H1 (cell line): ENCODE results near the gene IL9. TPM values are rescaled to one million over a fixed set of nuclear protein-coding genes. Genes with fewer than 3 reads are reported as not detected.

Experiments
- CTCF ChIA-PET: fragments of 300-600 bp; sonication (Branson Sonifier 250); formaldehyde crosslinking; loops from one replicate; lab custom pipeline; 2021; ENCODE audit not compliant: partially characterized antibody; lab: Charles Lee
- POLR2A ChIA-PET: fragments of 300-600 bp; sonication (Branson Sonifier 250); formaldehyde crosslinking; loops from one replicate; lab custom pipeline; 2021; ENCODE audit warnings: inconsistent platforms; ENCODE audit not compliant: partially characterized antibody; lab: Charles Lee
- DNase-seq, 2 experiments: peaks; one replicate each; pipeline versions ENCODE4 v3.0.0 to v3.0.0-alpha.2; 2010 to 2022; ENCODE audit warnings: low spot score in 2 of 2, low read depth in 1 of 2, mixed read lengths in 1 of 2
- FAIRE-seq: peaks from 2 replicates; lab custom pipeline; 2011; peaks lifted over from hg19 to GRCh38; lab: Jason Lieb, UNC
- H2AFZ ChIP-seq: 2 replicates; pipeline ENCODE4 v1.8.1; 2012; ENCODE audit warnings: low read length, inconsistent platforms
- H2AK5ac ChIP-seq: 2 replicates; pipeline ENCODE4 v1.6.1; 2013; ENCODE audit warnings: low read depth, low read length
- H2BK120ac ChIP-seq: replicated peaks from 2 replicates; pipeline ENCODE3; 2013; ENCODE audit warnings: low read depth, low read length, inconsistent platforms
- H2BK12ac ChIP-seq: 2 replicates; pipeline ENCODE4 v1.6.1; 2013; ENCODE audit warnings: low read depth, low read length
- H2BK15ac ChIP-seq: 2 replicates; pipeline ENCODE4 v1.6.1; 2013; ENCODE audit warnings: low read length
- H2BK20ac ChIP-seq: 2 replicates; pipeline ENCODE4 v1.6.1; 2013; ENCODE audit warnings: low read length
- H2BK5ac ChIP-seq: 2 replicates; pipeline ENCODE4 v1.6.1; 2013; ENCODE audit warnings: low read depth, low read length
- H3K14ac ChIP-seq: 2 replicates; pipeline ENCODE4 v1.6.1; 2013; ENCODE audit warnings: inconsistent platforms; ENCODE audit not compliant: insufficient read length
- H3K18ac ChIP-seq: 2 replicates; pipeline ENCODE4 v1.6.1; 2013; ENCODE audit warnings: low read length; ENCODE audit errors: extremely low read depth
- H3K23ac ChIP-seq: 2 replicates; pipeline ENCODE4 v1.6.1; 2013; ENCODE audit warnings: inconsistent platforms; ENCODE audit not compliant: insufficient read length
- H3K23me2 ChIP-seq: 2 replicates; pipeline ENCODE4 v1.6.1; 2013; ENCODE audit warnings: low read depth, low read length
- H3K27ac ChIP-seq: 2 replicates; pipeline ENCODE4 v1.6.1; 2011; ENCODE audit warnings: low read depth, low read length, inconsistent platforms
- H3K27me3 ChIP-seq, 4 experiments: replicated peaks in 1 of 4; 1 replicate in 1 of 4; 2 replicates in 3 of 4; pipeline versions ENCODE4 v1.6.1 to v1.8.1; 2011 to 2013; ENCODE audit warnings: low read length in 3 of 4, mild to moderate bottlenecking in 3 of 4, inconsistent platforms in 2 of 4, mixed read lengths in 2 of 4, moderate library complexity in 1 of 4; ENCODE audit not compliant: control insufficient read depth in 3 of 4, insufficient read depth in 3 of 4; ENCODE audit errors: extremely low read depth in 1 of 4
- H3K36me3 ChIP-seq, 4 experiments: 2 replicates each; pipeline versions ENCODE4 v1.6.1 to v1.8.1; 2011 to 2013; ENCODE audit warnings: mild to moderate bottlenecking in 4 of 4, low read length in 3 of 4, moderate library complexity in 2 of 4, control low read depth in 1 of 4, inconsistent platforms in 1 of 4; ENCODE audit not compliant: insufficient read depth in 4 of 4, control insufficient read depth in 2 of 4
- H3K4ac ChIP-seq: replicated peaks from 2 replicates; pipeline ENCODE3; 2013; ENCODE audit warnings: low read length, low read depth, mixed read lengths, inconsistent platforms; ENCODE audit not compliant: insufficient read length
- H3K4me1 ChIP-seq, 4 experiments: replicated peaks in 1 of 4; 1 replicate in 1 of 4; 2 replicates in 3 of 4; pipeline versions ENCODE4 v1.6.1 to v1.8.1; 2011 to 2013; ENCODE audit warnings: low read length in 3 of 4, inconsistent platforms in 2 of 4, mixed read lengths in 1 of 4; ENCODE audit not compliant: insufficient read depth in 4 of 4, control insufficient read depth in 3 of 4
- H3K4me2 ChIP-seq, 2 experiments: 2 replicates each; pipeline versions ENCODE4 v1.6.1 to v1.8.1; 2011 to 2013; ENCODE audit warnings: low read depth in 2 of 2, low read length in 2 of 2, control low read depth in 1 of 2, inconsistent platforms in 1 of 2, mild to moderate bottlenecking in 1 of 2; ENCODE audit not compliant: insufficient read depth in 1 of 2
- H3K4me3 ChIP-seq, 4 experiments: fragments of 200-600, 300-600 bp in 1 of 4; sonication (generic), shearing (Covaris generic), sonication (Bioruptor Twin) in 1 of 4; 2 replicates each; pipeline versions ENCODE4 v1.5.1 to v1.8.1; 2011 to 2016; ENCODE audit warnings: low read length in 4 of 4, low read depth in 3 of 4, control low read depth in 2 of 4, inconsistent platforms in 2 of 4, mild to moderate bottlenecking in 2 of 4, mixed read lengths in 1 of 4, moderate library complexity in 1 of 4; ENCODE audit not compliant: insufficient read depth in 2 of 4; ENCODE audit errors: extremely low read depth in 1 of 4
- H3K56ac ChIP-seq: replicated peaks from 2 replicates; pipeline ENCODE3; 2013; ENCODE audit warnings: low read depth, mild to moderate bottlenecking, mixed read lengths, low read length, inconsistent platforms; ENCODE audit not compliant: insufficient read length
- H3K79me1 ChIP-seq: 2 replicates; pipeline ENCODE4 v1.6.1; 2013; ENCODE audit warnings: low read depth, low read length, control low read depth
- H3K79me2 ChIP-seq, 2 experiments: 2 replicates each; pipeline versions ENCODE4 v1.6.1 to v1.8.1; 2012 to 2013; ENCODE audit warnings: low read length in 2 of 2, mild to moderate bottlenecking in 2 of 2, inconsistent platforms in 1 of 2; ENCODE audit not compliant: insufficient read depth in 2 of 2, control insufficient read depth in 1 of 2
- H3K9ac ChIP-seq, 4 experiments: replicated peaks in 1 of 4; 1 replicate in 1 of 4; 2 replicates in 3 of 4; pipeline versions ENCODE4 v1.6.1 to v1.8.1; 2011 to 2013; ENCODE audit warnings: low read depth in 3 of 4, low read length in 3 of 4, control low read depth in 2 of 4, mild to moderate bottlenecking in 2 of 4, moderate library complexity in 2 of 4, inconsistent platforms in 1 of 4; ENCODE audit errors: extremely low read depth in 1 of 4
- H3K9me3 ChIP-seq, 2 experiments: 2 replicates each; pipeline versions ENCODE4 v1.6.1 to v1.8.1; 2012 to 2013; ENCODE audit warnings: mild to moderate bottlenecking in 2 of 2, moderate library complexity in 2 of 2, control low read depth in 1 of 2, inconsistent platforms in 1 of 2, low read depth in 1 of 2, low read length in 1 of 2, mixed read lengths in 1 of 2; ENCODE audit not compliant: insufficient read depth in 2 of 2
- H4K20me1 ChIP-seq, 2 experiments: replicated peaks in 1 of 2; 2 replicates each; pipeline versions ENCODE3 to v1.8.1; 2011 to 2013; ENCODE audit warnings: inconsistent platforms in 2 of 2, low read length in 2 of 2, mild to moderate bottlenecking in 1 of 2; ENCODE audit not compliant: insufficient read depth in 2 of 2, control insufficient read depth in 1 of 2
- H4K5ac ChIP-seq: 2 replicates; pipeline ENCODE4 v1.6.1; 2013; ENCODE audit warnings: low read length, low read depth, mixed read lengths, inconsistent platforms; ENCODE audit not compliant: insufficient read length
- H4K8ac ChIP-seq: 2 replicates; pipeline ENCODE4 v1.8.0; 2013; ENCODE audit warnings: mild to moderate bottlenecking, moderate library complexity, low read length, inconsistent platforms; ENCODE audit not compliant: insufficient read depth; ENCODE audit errors: extremely low read depth
- H4K91ac ChIP-seq: replicated peaks from 2 replicates; pipeline ENCODE3; 2013; ENCODE audit warnings: low read length, mixed read lengths, inconsistent platforms; ENCODE audit not compliant: insufficient read length
- ATF3 ChIP-seq: IDR thresholded peaks from 2 replicates; pipeline ENCODE4 v1.6.1; 2011; ENCODE audit warnings: low read depth, mild to moderate bottlenecking, low read length; ENCODE audit not compliant: insufficient read depth
- CTBP2 ChIP-seq: IDR thresholded peaks from 2 replicates; pipeline ENCODE4 v1.7.0; 2011; ENCODE audit warnings: borderline replicate concordance, mild to moderate bottlenecking, moderate library complexity, mixed read lengths, low read length; ENCODE audit not compliant: insufficient read depth, insufficient read length
- GTF2F1 ChIP-seq: IDR thresholded peaks from 2 replicates; pipeline ENCODE4 v1.6.1; 2012; ENCODE audit warnings: low read depth, low read length, improper control_type of control experiment, borderline replicate concordance
- KDM4A ChIP-seq: IDR thresholded peaks from one replicate; pipeline ENCODE4 v1.7.1; 2012; ENCODE audit warnings: low read depth, mild to moderate bottlenecking, moderate library complexity, low read length, inconsistent platforms; ENCODE audit not compliant: severe bottlenecking
- WGBS, 2 experiments: shearing (Covaris generic) in 1 of 2; methylation state at CpG; one replicate each; pipeline versions ENCODE4 v1.1.6 to v1.1.7; 2013 to 2015; ENCODE audit warnings: low lambda C conversion rate in 2 of 2, mixed read lengths in 2 of 2, inconsistent platforms in 1 of 2, low coverage in 1 of 2, missing lambda C conversion rate in 1 of 2; ENCODE audit not compliant: insufficient replicate concordance in 2 of 2, insufficient coverage in 1 of 2, insufficient read length in 1 of 2; ENCODE audit errors: extremely low coverage in 1 of 2, missing lambda C conversion rate in 1 of 2; 5-methylcytosine and 5-hydroxymethylcytosine counted together
- polyA plus RNA-seq, 7 experiments: library from polyadenylated mRNA; depleted of rRNA in 3 of 7; stranded (reverse) in 5 of 7; unstranded in 2 of 7; fragments of >200 nt in 5 of 7; fragments of 200-250 nt in 2 of 7; gene quantifications; 1 replicate in 5 of 7; 2 replicates in 1 of 7; 4 replicates in 1 of 7; pipeline versions ENCODE4 v1.2.1 to v1.2.3, GENCODE V29; 2011 to 2013; ENCODE audit warnings: missing spikeins in 2 of 7, mixed read lengths in 2 of 7
- total RNA-seq: library from RNA; stranded (reverse); fragmentation: NEBNext Ultra II Directional; extraction: Animal tissue kit (Norgen Biotek cat#: 25700); gene quantifications from 2 replicates; pipeline ENCODE4 v1.2.1, GENCODE V29; 2021

Gene IL9
- total and polyA plus RNA-seq, 2 of the 8 experiments (the other 6 are each of a cell fraction or from before 2014, with no cell fraction given) = not detected

DNA sequence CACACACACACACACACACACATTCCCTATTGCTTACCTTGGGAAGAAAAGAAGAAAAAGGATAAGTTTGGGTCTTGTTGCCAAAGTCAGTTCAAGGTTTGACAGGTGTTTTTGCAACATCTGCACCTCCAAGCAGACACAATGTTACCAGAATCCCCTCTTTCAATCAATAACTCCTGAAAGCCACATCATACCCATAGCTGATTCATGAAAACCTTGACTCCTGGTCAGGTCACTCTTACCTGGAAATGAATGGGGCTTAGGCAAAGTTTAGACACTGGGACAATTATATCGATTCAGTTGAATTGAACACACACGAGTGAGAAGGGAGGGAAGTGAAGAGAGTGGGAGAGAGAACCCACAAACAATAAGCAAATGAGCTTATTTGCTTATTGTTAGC, 27.0 kb downstream of the IL9 start:
- Histone ChIP-seq H3K36me3 (no peaks in the 10 kb centered on the region), H3K4me3 (no peak overlapping the region), H3K9me3 (no peaks in the 10 kb centered on the region), H3K14ac (no peak overlapping the region), H2AFZ (no peak overlapping the region)
- TF ChIP-seq CTBP2 = no peak
- TF ChIP-seq ATF3 = no peak
- no peak for TF ChIP-seq KDM4A
- TF ChIP-seq GTF2F1 = no peak
- TF ChIP-seq, all 59 proteins: peak for 0
- H2BK20ac ChIP-seq = no peak overlapping the region
- H3K79me1 ChIP-seq = no peaks in the 10 kb centered on the region
- no peaks in the 10 kb centered on the region for H4K20me1 ChIP-seq
- H2BK15ac ChIP-seq = no peak overlapping the region
- H2BK120ac ChIP-seq = no peak overlapping the region
- DNase-seq (no peak), FAIRE-seq (no peak)
- no peak overlapping the region for H3K27ac ChIP-seq
- no peak overlapping the region for H4K8ac ChIP-seq
- no peaks in the 10 kb centered on the region; a peak in 1 of 7 replicates for H3K27me3 ChIP-seq
- H3K23me2 ChIP-seq = no peaks in the 10 kb centered on the region
- H2BK12ac ChIP-seq = no peak overlapping the region
- no peak overlapping the region for H4K91ac ChIP-seq
- H3K9ac ChIP-seq = no peak overlapping the region
- H4K5ac ChIP-seq = no peak overlapping the region
- H2BK5ac ChIP-seq = no peak overlapping the region
- no peak overlapping the region for H3K56ac ChIP-seq
- no peaks in the 10 kb centered on the region for H3K79me2 ChIP-seq
- no peak overlapping the region for H3K23ac ChIP-seq
- no peak overlapping the region for H2AK5ac ChIP-seq
- H3K4me2 ChIP-seq = no peak overlapping the region
- no peak overlapping the region for H3K18ac ChIP-seq
- no peaks in the 10 kb centered on the region for H3K4me1 ChIP-seq
- H3K4ac ChIP-seq = no peak overlapping the region
- ChIA-PET POLR2A (no interaction called here), CTCF (interaction anchor here (0.8 to 1.9 kb wide), 4 partner anchors 34 to 315 kb away, joined by 3 to 7 read pairs (median 4); partner anchors contain the start of gene SLC25A48)
- 65% methylated on average over 2 of the region's 2 CpGs; no CpG with 5 or more reads in 1 of the 2 experiments for WGBS, 2 experiments
